HG03521 (cell line): ENCODE results near the gene PROCA1.
"Not testable (repeated sequence)": the region's sequence is repeated elsewhere in the genome, so short reads cannot be mapped to it uniquely, and the experiment has no call there.

Source experiments
- ATAC-seq: cut with Tn5 transposase; IDR thresholded peaks from one replicate; pipeline ENCODE4 v1.9.1; 2021; ENCODE audit warnings: mild to moderate bottlenecking, moderate library complexity; ENCODE audit not compliant: unreplicated experiment

The PROCA1 gene

GRCh38 chr17:28726226-28726626 lies 14.5 kb upstream of the PROCA1 start, which contains the start of gene TLCD1:
TLCD1 (minus strand) TSS chr17:28726233; CDS start chr17:28726097, 136 bp downstream.
- no peak for ATAC-seq

- no peak for ATAC-seq
These were observed 14.1 kb upstream of the PROCA1 start for GRCh38 chr17:28725660-28726225.

GRCh38 chr17:28725166-28725659 lies 13.5 kb upstream of the PROCA1 start:
- no peak for ATAC-seq

GRCh38 chr17:28724500-28725165 lies 12.9 kb upstream of the PROCA1 start:
- ATAC-seq = no peak

- not testable (repeated sequence) for ATAC-seq
These were observed 12.3 kb upstream of the PROCA1 start for GRCh38 chr17:28723836-28724499.

GRCh38 chr17:28723159-28723835 lies 11.6 kb upstream of the PROCA1 start:
- ATAC-seq = no peak

GRCh38 chr17:28722417-28723158 lies 10.9 kb upstream of the PROCA1 start:
- no peak for ATAC-seq

- not testable (repeated sequence) for ATAC-seq
These were observed 9.3 kb upstream of the PROCA1 start for GRCh38 chr17:28720997-28721329.

GRCh38 chr17:28720247-28720996 lies 8.7 kb upstream of the PROCA1 start:
- no peak for ATAC-seq

- no peak for ATAC-seq
These were observed 7.3 kb upstream of the PROCA1 start for GRCh38 chr17:28719021-28719433.

GRCh38 chr17:28718333-28719020 lies 6.8 kb upstream of the PROCA1 start:
- ATAC-seq = no peak

- ATAC-seq = no peak
These were observed 6.1 kb upstream of the PROCA1 start, which contains the start of gene RAB34 for GRCh38 chr17:28717578-28718332. RAB34 (minus strand) TSS chr17:28717868; CDS start chr17:28717266, 602 bp downstream.

- ATAC-seq = no peak
These were observed 5.3 kb upstream of the PROCA1 start for GRCh38 chr17:28716740-28717577.

GRCh38 chr17:28715217-28715616 lies 3.5 kb upstream of the PROCA1 start:
- ATAC-seq = no peak

- no peak for ATAC-seq
These were observed 2.6 kb upstream of the PROCA1 start for GRCh38 chr17:28714281-28714680.

- ATAC-seq = no peak
These were observed 1.2 kb upstream of the PROCA1 start for GRCh38 chr17:28712705-28713415.

- no peak for ATAC-seq
These were observed 480 bp upstream of the PROCA1 start for GRCh38 chr17:28712032-28712704.
